ENCODE results near the gene TBC1D5. TPM values are rescaled to one million over a fixed set of nuclear protein-coding genes. Genes with fewer than 3 reads are reported as not detected.

TBC1D5 gene
- total RNA-seq, 3 donors from 2014 or later: 70.1 to 109 (median 90.1) TPM

DNA sequence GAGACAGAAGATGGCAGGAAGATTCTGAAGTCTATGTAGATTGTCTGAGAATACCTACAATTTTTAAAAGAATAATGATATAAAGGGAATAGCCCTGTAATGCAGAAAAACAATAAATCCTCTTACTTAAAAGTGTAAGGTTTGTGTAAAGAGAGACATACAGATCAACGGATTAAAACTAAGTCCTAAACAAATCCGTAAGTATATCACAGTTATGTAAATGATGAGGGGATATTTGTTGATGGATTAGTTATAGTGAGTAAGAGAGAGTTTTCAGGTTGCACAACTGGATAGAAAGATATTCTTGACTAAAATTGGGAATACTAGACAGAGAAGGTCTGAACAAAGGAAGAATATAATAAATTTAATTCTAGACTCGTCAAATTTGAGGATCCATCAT is 179.6 kb downstream of the TBC1D5 start:
- no peaks in the 10 kb centered on the region for H3K4me1 ChIP-seq
- H3K36me3 ChIP-seq: no peaks in the 10 kb centered on the region
- intact Hi-C loops (cut with DNase I; ENCODE audit: low total_unique reads): no loop called here
- H3K27me3 ChIP-seq: no peaks in the 10 kb centered on the region
- no peaks in the 10 kb centered on the region for H3K9me3 ChIP-seq
- H3K4me3 ChIP-seq: no peak overlapping the region
- DNase-seq (ENCODE audit: low spot score in 2 of 2): no peak
- H3K27ac ChIP-seq: no peak overlapping the region
- TF ChIP-seq POLR2A (IDR thresholded peaks at IDR 0.05) (no peak), POLR2AphosphoS5 (IDR thresholded peaks at IDR 0.05) (no peak)
- TF ChIP-seq, protein P1, sequence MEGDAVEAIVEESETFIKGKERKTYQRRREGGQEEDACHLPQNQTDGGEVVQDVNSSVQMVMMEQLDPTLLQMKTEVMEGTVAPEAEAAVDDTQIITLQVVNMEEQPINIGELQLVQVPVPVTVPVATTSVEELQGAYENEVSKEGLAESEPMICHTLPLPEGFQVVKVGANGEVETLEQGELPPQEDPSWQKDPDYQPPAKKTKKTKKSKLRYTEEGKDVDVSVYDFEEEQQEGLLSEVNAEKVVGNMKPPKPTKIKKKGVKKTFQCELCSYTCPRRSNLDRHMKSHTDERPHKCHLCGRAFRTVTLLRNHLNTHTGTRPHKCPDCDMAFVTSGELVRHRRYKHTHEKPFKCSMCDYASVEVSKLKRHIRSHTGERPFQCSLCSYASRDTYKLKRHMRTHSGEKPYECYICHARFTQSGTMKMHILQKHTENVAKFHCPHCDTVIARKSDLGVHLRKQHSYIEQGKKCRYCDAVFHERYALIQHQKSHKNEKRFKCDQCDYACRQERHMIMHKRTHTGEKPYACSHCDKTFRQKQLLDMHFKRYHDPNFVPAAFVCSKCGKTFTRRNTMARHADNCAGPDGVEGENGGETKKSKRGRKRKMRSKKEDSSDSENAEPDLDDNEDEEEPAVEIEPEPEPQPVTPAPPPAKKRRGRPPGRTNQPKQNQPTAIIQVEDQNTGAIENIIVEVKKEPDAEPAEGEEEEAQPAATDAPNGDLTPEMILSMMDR (IDR thresholded peaks at IDR 0.05): no peak

DNA sequence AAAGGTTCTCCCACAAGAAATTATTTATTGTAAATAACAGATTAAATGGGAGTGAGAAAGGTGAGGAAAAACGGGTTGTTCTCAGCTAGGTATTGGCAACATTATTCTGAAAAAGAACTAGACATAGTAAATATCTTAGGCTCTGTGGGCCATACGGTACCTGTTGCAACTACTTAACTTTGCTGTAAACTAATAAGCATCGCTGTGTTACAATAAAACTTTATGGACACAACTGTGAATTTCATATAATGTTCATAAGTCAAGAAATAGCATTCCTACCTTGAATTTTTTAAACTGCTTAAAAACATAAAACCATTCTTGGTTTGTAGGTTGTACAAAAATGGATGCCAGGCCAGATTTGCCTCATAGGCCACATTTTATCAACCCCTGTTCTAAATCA is 183.9 kb downstream of the TBC1D5 start:
- Histone ChIP-seq H3K27me3 (no peaks in the 10 kb centered on the region), H3K4me1 (no peaks in the 10 kb centered on the region), H3K4me3 (no peak overlapping the region), H3K27ac (no peak overlapping the region), H3K9me3 (no peaks in the 10 kb centered on the region), H3K36me3 (no peaks in the 10 kb centered on the region)
- intact Hi-C loops (cut with DNase I; ENCODE audit: low total_unique reads): no loop called here
- TF ChIP-seq POLR2AphosphoS5 (IDR thresholded peaks at IDR 0.05): no peak
- no peak for TF ChIP-seq POLR2A (IDR thresholded peaks at IDR 0.05)
- TF ChIP-seq, protein P1 (IDR thresholded peaks at IDR 0.05): no peak
- DNase-seq (ENCODE audit: low spot score in 2 of 2): no peak

DNA sequence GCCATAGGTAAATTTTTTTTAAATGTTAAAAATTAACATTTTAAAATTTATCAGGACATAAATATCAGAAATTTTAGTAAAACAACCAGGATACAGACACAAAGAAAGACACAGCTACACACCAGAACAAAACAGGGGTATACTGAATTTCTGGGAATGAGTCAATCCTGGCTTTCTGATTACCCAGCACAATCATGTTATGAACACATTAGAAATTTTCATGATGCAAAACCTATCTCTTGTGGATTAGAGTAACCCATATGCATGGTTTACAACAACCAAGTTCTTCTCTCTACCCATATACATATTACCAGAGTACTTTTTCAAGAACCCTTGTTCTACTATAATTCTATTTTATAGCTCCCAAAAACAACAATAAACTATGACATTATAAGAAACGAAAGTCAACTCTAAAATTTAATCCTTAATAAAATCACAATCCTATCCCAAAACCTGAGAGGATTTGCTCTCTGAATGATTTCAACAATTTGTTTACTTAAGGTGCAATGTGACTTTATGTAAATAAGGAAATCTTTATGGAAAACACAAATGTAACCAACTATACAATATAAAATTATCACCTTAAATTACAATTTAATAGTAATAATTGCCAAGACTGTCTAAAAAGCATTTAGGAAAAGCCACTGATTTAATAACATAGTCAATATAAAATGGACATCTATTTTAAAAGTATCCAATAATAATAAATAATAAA is 184.5 kb downstream of the TBC1D5 start:
- no peak for TF ChIP-seq POLR2AphosphoS5 (IDR thresholded peaks at IDR 0.05)
- no peak for TF ChIP-seq POLR2A (IDR thresholded peaks at IDR 0.05)
- TF ChIP-seq, protein P1 (IDR thresholded peaks at IDR 0.05): no peak
- no peak overlapping the region for H3K27ac ChIP-seq
- H3K4me3 ChIP-seq: no peak overlapping the region
- DNase-seq (ENCODE audit: low spot score in 2 of 2): no peak
- H3K36me3 ChIP-seq: no peaks in the 10 kb centered on the region
- intact Hi-C loops (cut with DNase I; ENCODE audit: low total_unique reads): no loop called here
- H3K27me3 ChIP-seq: no peaks in the 10 kb centered on the region
- no peaks in the 10 kb centered on the region for H3K9me3 ChIP-seq
- no peaks in the 10 kb centered on the region for H3K4me1 ChIP-seq

DNA sequence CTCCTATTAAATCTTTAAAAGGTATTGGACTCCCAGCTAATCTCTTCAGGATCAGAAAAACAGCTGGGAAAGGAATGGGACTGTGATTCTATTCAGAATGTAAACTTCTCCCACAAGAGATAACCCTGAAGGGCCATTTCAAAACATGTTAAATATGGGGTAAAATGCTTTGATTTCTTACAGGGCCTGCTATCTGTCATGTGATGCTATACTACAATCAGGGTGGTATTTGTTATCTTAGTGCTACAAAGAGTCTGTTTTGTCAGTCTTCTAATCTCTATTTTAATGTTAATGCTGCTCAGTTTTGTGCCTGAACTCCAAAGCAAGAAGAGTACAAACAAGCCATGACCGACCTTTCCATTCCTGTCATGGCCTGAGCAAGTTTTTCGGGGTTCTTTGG is 186.9 kb downstream of the TBC1D5 start:
- H3K4me3 ChIP-seq: no peak overlapping the region
- TF ChIP-seq POLR2A (IDR thresholded peaks at IDR 0.05): no peak
- H3K36me3 ChIP-seq: no peaks in the 10 kb centered on the region
- DNase-seq (ENCODE audit: low spot score in 2 of 2): no peak
- H3K9me3 ChIP-seq: no peaks in the 10 kb centered on the region
- intact Hi-C loops (cut with DNase I; ENCODE audit: low total_unique reads): no loop called here
- H3K27me3 ChIP-seq: no peaks in the 10 kb centered on the region
- no peaks in the 10 kb centered on the region for H3K4me1 ChIP-seq
- no peak overlapping the region for H3K27ac ChIP-seq

DNA sequence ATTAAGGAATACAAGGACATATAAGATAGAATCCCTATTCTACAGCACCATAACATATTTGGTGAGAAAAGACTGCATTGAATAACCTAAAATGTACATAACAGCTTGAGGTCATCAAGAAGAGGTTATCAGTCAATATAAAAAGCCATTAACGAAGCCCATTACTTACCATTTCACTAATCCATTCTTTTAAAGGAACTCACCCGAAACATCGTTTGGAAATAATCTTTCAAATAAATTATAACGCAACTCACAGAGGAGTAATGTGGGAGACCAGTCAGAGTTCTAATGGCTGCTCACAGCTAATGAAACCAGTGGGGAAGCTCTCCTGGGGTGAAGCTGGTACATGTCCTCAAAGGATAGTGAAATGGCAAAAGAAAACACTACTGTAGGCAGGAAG is 188.4 kb downstream of the TBC1D5 start:
- intact Hi-C loops (cut with DNase I; ENCODE audit: low total_unique reads): no loop called here
- no peak for TF ChIP-seq POLR2A (IDR thresholded peaks at IDR 0.05)
- TF ChIP-seq, protein P1 (IDR thresholded peaks at IDR 0.05): no peak
- TF ChIP-seq POLR2AphosphoS5 (IDR thresholded peaks at IDR 0.05): no peak
- no peak for DNase-seq (ENCODE audit: low spot score in 2 of 2)
- Histone ChIP-seq H3K9me3 (no peaks in the 10 kb centered on the region), H3K27me3 (no peaks in the 10 kb centered on the region), H3K4me3 (no peak overlapping the region), H3K27ac (no peak overlapping the region), H3K36me3 (no peaks in the 10 kb centered on the region), H3K4me1 (no peaks in the 10 kb centered on the region)

Data from breast epithelium (tissue), 4 donors.